H1 (cell line): ENCODE data around the gene RICTOR. TPM values are rescaled to one million over a fixed set of nuclear protein-coding genes. Genes with fewer than 3 reads are reported as not detected.

Source experiments
- CTCF ChIA-PET: fragments of 300-600 bp; sonication (Branson Sonifier 250); formaldehyde crosslinking; loops from one replicate; lab custom pipeline; 2021; ENCODE audit not compliant: partially characterized antibody; lab: Charles Lee
- POLR2A ChIA-PET: fragments of 300-600 bp; sonication (Branson Sonifier 250); formaldehyde crosslinking; loops from one replicate; lab custom pipeline; 2021; ENCODE audit warnings: inconsistent platforms; ENCODE audit not compliant: partially characterized antibody; lab: Charles Lee
- DNase-seq, 2 experiments: peaks; one replicate each; pipeline versions ENCODE4 v3.0.0 to v3.0.0-alpha.2; 2010 to 2022; ENCODE audit warnings: low spot score in 2 of 2, low read depth in 1 of 2, mixed read lengths in 1 of 2
- FAIRE-seq: peaks from 2 replicates; lab custom pipeline; 2011; peaks lifted over from hg19 to GRCh38; lab: Jason Lieb, UNC
- H2AFZ ChIP-seq: 2 replicates; pipeline ENCODE4 v1.8.1; 2012; ENCODE audit warnings: low read length, inconsistent platforms
- H2AK5ac ChIP-seq: 2 replicates; pipeline ENCODE4 v1.6.1; 2013; ENCODE audit warnings: low read depth, low read length
- H2BK120ac ChIP-seq: replicated peaks from 2 replicates; pipeline ENCODE3; 2013; ENCODE audit warnings: low read depth, low read length, inconsistent platforms
- H2BK12ac ChIP-seq: 2 replicates; pipeline ENCODE4 v1.6.1; 2013; ENCODE audit warnings: low read depth, low read length
- H2BK15ac ChIP-seq: 2 replicates; pipeline ENCODE4 v1.6.1; 2013; ENCODE audit warnings: low read length
- H2BK20ac ChIP-seq: 2 replicates; pipeline ENCODE4 v1.6.1; 2013; ENCODE audit warnings: low read length
- H2BK5ac ChIP-seq: 2 replicates; pipeline ENCODE4 v1.6.1; 2013; ENCODE audit warnings: low read depth, low read length
- H3K14ac ChIP-seq: 2 replicates; pipeline ENCODE4 v1.6.1; 2013; ENCODE audit warnings: inconsistent platforms; ENCODE audit not compliant: insufficient read length
- H3K18ac ChIP-seq: 2 replicates; pipeline ENCODE4 v1.6.1; 2013; ENCODE audit warnings: low read length; ENCODE audit errors: extremely low read depth
- H3K23ac ChIP-seq: 2 replicates; pipeline ENCODE4 v1.6.1; 2013; ENCODE audit warnings: inconsistent platforms; ENCODE audit not compliant: insufficient read length
- H3K23me2 ChIP-seq: 2 replicates; pipeline ENCODE4 v1.6.1; 2013; ENCODE audit warnings: low read depth, low read length
- H3K27ac ChIP-seq: 2 replicates; pipeline ENCODE4 v1.6.1; 2011; ENCODE audit warnings: low read depth, low read length, inconsistent platforms
- H3K27me3 ChIP-seq, 4 experiments: replicated peaks in 1 of 4; 1 replicate in 1 of 4; 2 replicates in 3 of 4; pipeline versions ENCODE4 v1.6.1 to v1.8.1; 2011 to 2013; ENCODE audit warnings: low read length in 3 of 4, mild to moderate bottlenecking in 3 of 4, inconsistent platforms in 2 of 4, mixed read lengths in 2 of 4, moderate library complexity in 1 of 4; ENCODE audit not compliant: control insufficient read depth in 3 of 4, insufficient read depth in 3 of 4; ENCODE audit errors: extremely low read depth in 1 of 4
- H3K36me3 ChIP-seq, 4 experiments: 2 replicates each; pipeline versions ENCODE4 v1.6.1 to v1.8.1; 2011 to 2013; ENCODE audit warnings: mild to moderate bottlenecking in 4 of 4, low read length in 3 of 4, moderate library complexity in 2 of 4, control low read depth in 1 of 4, inconsistent platforms in 1 of 4; ENCODE audit not compliant: insufficient read depth in 4 of 4, control insufficient read depth in 2 of 4
- H3K4ac ChIP-seq: replicated peaks from 2 replicates; pipeline ENCODE3; 2013; ENCODE audit warnings: low read length, low read depth, mixed read lengths, inconsistent platforms; ENCODE audit not compliant: insufficient read length
- H3K4me1 ChIP-seq, 4 experiments: replicated peaks in 1 of 4; 1 replicate in 1 of 4; 2 replicates in 3 of 4; pipeline versions ENCODE4 v1.6.1 to v1.8.1; 2011 to 2013; ENCODE audit warnings: low read length in 3 of 4, inconsistent platforms in 2 of 4, mixed read lengths in 1 of 4; ENCODE audit not compliant: insufficient read depth in 4 of 4, control insufficient read depth in 3 of 4
- H3K4me2 ChIP-seq, 2 experiments: 2 replicates each; pipeline versions ENCODE4 v1.6.1 to v1.8.1; 2011 to 2013; ENCODE audit warnings: low read depth in 2 of 2, low read length in 2 of 2, control low read depth in 1 of 2, inconsistent platforms in 1 of 2, mild to moderate bottlenecking in 1 of 2; ENCODE audit not compliant: insufficient read depth in 1 of 2
- H3K4me3 ChIP-seq, 4 experiments: fragments of 200-600, 300-600 bp in 1 of 4; sonication (generic), shearing (Covaris generic), sonication (Bioruptor Twin) in 1 of 4; 2 replicates each; pipeline versions ENCODE4 v1.5.1 to v1.8.1; 2011 to 2016; ENCODE audit warnings: low read length in 4 of 4, low read depth in 3 of 4, control low read depth in 2 of 4, inconsistent platforms in 2 of 4, mild to moderate bottlenecking in 2 of 4, mixed read lengths in 1 of 4, moderate library complexity in 1 of 4; ENCODE audit not compliant: insufficient read depth in 2 of 4; ENCODE audit errors: extremely low read depth in 1 of 4
- H3K56ac ChIP-seq: replicated peaks from 2 replicates; pipeline ENCODE3; 2013; ENCODE audit warnings: low read depth, mild to moderate bottlenecking, mixed read lengths, low read length, inconsistent platforms; ENCODE audit not compliant: insufficient read length
- H3K79me1 ChIP-seq: 2 replicates; pipeline ENCODE4 v1.6.1; 2013; ENCODE audit warnings: low read depth, low read length, control low read depth
- H3K79me2 ChIP-seq, 2 experiments: 2 replicates each; pipeline versions ENCODE4 v1.6.1 to v1.8.1; 2012 to 2013; ENCODE audit warnings: low read length in 2 of 2, mild to moderate bottlenecking in 2 of 2, inconsistent platforms in 1 of 2; ENCODE audit not compliant: insufficient read depth in 2 of 2, control insufficient read depth in 1 of 2
- H3K9ac ChIP-seq, 4 experiments: replicated peaks in 1 of 4; 1 replicate in 1 of 4; 2 replicates in 3 of 4; pipeline versions ENCODE4 v1.6.1 to v1.8.1; 2011 to 2013; ENCODE audit warnings: low read depth in 3 of 4, low read length in 3 of 4, control low read depth in 2 of 4, mild to moderate bottlenecking in 2 of 4, moderate library complexity in 2 of 4, inconsistent platforms in 1 of 4; ENCODE audit errors: extremely low read depth in 1 of 4
- H3K9me3 ChIP-seq, 2 experiments: 2 replicates each; pipeline versions ENCODE4 v1.6.1 to v1.8.1; 2012 to 2013; ENCODE audit warnings: mild to moderate bottlenecking in 2 of 2, moderate library complexity in 2 of 2, control low read depth in 1 of 2, inconsistent platforms in 1 of 2, low read depth in 1 of 2, low read length in 1 of 2, mixed read lengths in 1 of 2; ENCODE audit not compliant: insufficient read depth in 2 of 2
- H4K20me1 ChIP-seq, 2 experiments: replicated peaks in 1 of 2; 2 replicates each; pipeline versions ENCODE3 to v1.8.1; 2011 to 2013; ENCODE audit warnings: inconsistent platforms in 2 of 2, low read length in 2 of 2, mild to moderate bottlenecking in 1 of 2; ENCODE audit not compliant: insufficient read depth in 2 of 2, control insufficient read depth in 1 of 2
- H4K5ac ChIP-seq: 2 replicates; pipeline ENCODE4 v1.6.1; 2013; ENCODE audit warnings: low read length, low read depth, mixed read lengths, inconsistent platforms; ENCODE audit not compliant: insufficient read length
- H4K8ac ChIP-seq: 2 replicates; pipeline ENCODE4 v1.8.0; 2013; ENCODE audit warnings: mild to moderate bottlenecking, moderate library complexity, low read length, inconsistent platforms; ENCODE audit not compliant: insufficient read depth; ENCODE audit errors: extremely low read depth
- H4K91ac ChIP-seq: replicated peaks from 2 replicates; pipeline ENCODE3; 2013; ENCODE audit warnings: low read length, mixed read lengths, inconsistent platforms; ENCODE audit not compliant: insufficient read length
- CBX8 ChIP-seq: fragments of 300-800, 300-1000 bp; sonication (generic); IDR thresholded peaks from 2 replicates; pipeline ENCODE4 v1.7.1; 2016; ENCODE audit warnings: low read depth, low read length, borderline replicate concordance
- EGR1 ChIP-seq: IDR thresholded peaks from 2 replicates; pipeline ENCODE4 v1.6.1; 2011; ENCODE audit warnings: low read depth, low read length, borderline replicate concordance
- HDAC2 ChIP-seq, 2 experiments: fragments of 300-600 bp in 1 of 2; sonication (generic) in 1 of 2; IDR thresholded peaks; 2 replicates each; pipeline ENCODE4 v1.6.1; 2011 to 2012; ENCODE audit warnings: low read depth in 2 of 2, low read length in 2 of 2, mild to moderate bottlenecking in 2 of 2, moderate library complexity in 2 of 2, borderline replicate concordance in 1 of 2, inconsistent platforms in 1 of 2
- POLR2A ChIP-seq, 2 experiments: IDR thresholded peaks; 1 replicate in 1 of 2; 2 replicates in 1 of 2; pipeline ENCODE4 v1.6.1; 2011; ENCODE audit warnings: low read depth in 2 of 2, low read length in 2 of 2, mild to moderate bottlenecking in 2 of 2; ENCODE audit errors: control extremely low read depth in 1 of 2
- RFX5 ChIP-seq: IDR thresholded peaks from 2 replicates; pipeline ENCODE4 v1.6.1; 2011; ENCODE audit warnings: low read depth, low read length, improper control_type of control experiment, borderline replicate concordance
- SUZ12 ChIP-seq: fragments of 200-600 bp; sonication (generic); IDR thresholded peaks from 2 replicates; pipeline ENCODE4 v1.6.1; 2012; ENCODE audit warnings: mild to moderate bottlenecking, inconsistent platforms, low read length, moderate library complexity, mixed read lengths
- TAF1 ChIP-seq: IDR thresholded peaks from 2 replicates; pipeline ENCODE4 v1.6.1; 2011; ENCODE audit warnings: mild to moderate bottlenecking, low read depth, low read length
- WGBS, 2 experiments: shearing (Covaris generic) in 1 of 2; methylation state at CpG; one replicate each; pipeline versions ENCODE4 v1.1.6 to v1.1.7; 2013 to 2015; ENCODE audit warnings: low lambda C conversion rate in 2 of 2, mixed read lengths in 2 of 2, inconsistent platforms in 1 of 2, low coverage in 1 of 2, missing lambda C conversion rate in 1 of 2; ENCODE audit not compliant: insufficient replicate concordance in 2 of 2, insufficient coverage in 1 of 2, insufficient read length in 1 of 2; ENCODE audit errors: extremely low coverage in 1 of 2, missing lambda C conversion rate in 1 of 2; 5-methylcytosine and 5-hydroxymethylcytosine counted together
- polyA plus RNA-seq, 7 experiments: library from polyadenylated mRNA; depleted of rRNA in 3 of 7; stranded (reverse) in 5 of 7; unstranded in 2 of 7; fragments of >200 nt in 5 of 7; fragments of 200-250 nt in 2 of 7; gene quantifications; 1 replicate in 5 of 7; 2 replicates in 1 of 7; 4 replicates in 1 of 7; pipeline versions ENCODE4 v1.2.1 to v1.2.3, GENCODE V29; 2011 to 2013; ENCODE audit warnings: missing spikeins in 2 of 7, mixed read lengths in 2 of 7
- total RNA-seq: library from RNA; stranded (reverse); fragmentation: NEBNext Ultra II Directional; extraction: Animal tissue kit (Norgen Biotek cat#: 25700); gene quantifications from 2 replicates; pipeline ENCODE4 v1.2.1, GENCODE V29; 2021

The RICTOR gene
- total and polyA plus RNA-seq, 2 of the 8 experiments (the other 6 are each of a cell fraction or from before 2014, with no cell fraction given): 4.3 to 26.6 TPM

- no peak overlapping the region for H4K8ac ChIP-seq
- no peak overlapping the region for H2BK12ac ChIP-seq
- no peak overlapping the region for H4K91ac ChIP-seq
- H3K36me3 ChIP-seq: no peaks in the 10 kb centered on the region
- no peaks in the 10 kb centered on the region for H3K23me2 ChIP-seq
- no peaks in the 10 kb centered on the region for H3K9me3 ChIP-seq
- H2AK5ac ChIP-seq: no peak overlapping the region
- no peak for DNase-seq
- no peak overlapping the region for H2BK15ac ChIP-seq
- WGBS, 2 experiments: 87% methylated on average over 5 of the region's 5 CpGs; no CpG with 5 or more reads in 1 of the 2 experiments
- H3K56ac ChIP-seq: no peak overlapping the region
- H3K79me2 ChIP-seq: no peaks in the 10 kb centered on the region
- H3K4me3 ChIP-seq: no peak overlapping the region
- no peak overlapping the region for H3K4ac ChIP-seq
- no peak for FAIRE-seq
- H2BK20ac ChIP-seq: no peak overlapping the region
- ChIA-PET POLR2A (no interaction called here), CTCF (interaction anchor here (1.1 to 1.3 kb wide), 2 partner anchors 34 to 43 kb away, joined by 3 to 4 read pairs; no protein-coding TSS in a partner anchor)
- H3K79me1 ChIP-seq: no peaks in the 10 kb centered on the region
- H4K20me1 ChIP-seq: no peaks in the 10 kb centered on the region
- H2BK5ac ChIP-seq: no peak overlapping the region
- no peak overlapping the region for H3K9ac ChIP-seq
- H3K27ac ChIP-seq: no peak overlapping the region
- no peak overlapping the region for H2BK120ac ChIP-seq
- H3K14ac ChIP-seq: no peak overlapping the region
- H3K4me1 ChIP-seq: no peaks in the 10 kb centered on the region
- no peak overlapping the region for H3K18ac ChIP-seq
- H3K27me3 ChIP-seq: no peaks in the 10 kb centered on the region
- no peak overlapping the region for H3K4me2 ChIP-seq
- H3K23ac ChIP-seq: no peak overlapping the region
- H2AFZ ChIP-seq: no peak overlapping the region
- no peak overlapping the region for H4K5ac ChIP-seq
- TF ChIP-seq CBX8 (no peak), TAF1 (no peak), SUZ12 (no peak), RFX5 (no peak), HDAC2 (IDR thresholded peaks at IDR 0.05; ENCODE audit: borderline replicate concordance in 1 of 2, low read depth in 2 of 2, low read length in 2 of 2) (no peak), EGR1 (no peak), POLR2A (IDR thresholded peaks at IDR 0.05; ENCODE audit: control extremely low read depth in 1 of 2, low read depth in 2 of 2, low read length in 2 of 2) (no peak)
Observed at GRCh38 chr5:39115644-39116343, 41.6 kb upstream of the RICTOR start.
